OCI-LY3 (cell line): Measurements from ENCODE around the gene MRPL42.

ENCODE experiments used
- EZH2phosphoT487 ChIP-seq: fragments of 200-600 bp; shearing (Covaris generic); IDR thresholded peaks from 2 replicates; pipeline ENCODE4 v1.6.1; 2018; ENCODE audit warnings: antibody characterized with exemption, mixed run types, low read depth
- TF ChIP-seq, protein P1 (sequence below): fragments of 200-600, 300-600 bp; sonication (generic); IDR thresholded peaks from 2 replicates; pipeline ENCODE4 v1.5.1; 2014; ENCODE audit warnings: antibody characterized with exemption, low read length, low read depth

DNA sequence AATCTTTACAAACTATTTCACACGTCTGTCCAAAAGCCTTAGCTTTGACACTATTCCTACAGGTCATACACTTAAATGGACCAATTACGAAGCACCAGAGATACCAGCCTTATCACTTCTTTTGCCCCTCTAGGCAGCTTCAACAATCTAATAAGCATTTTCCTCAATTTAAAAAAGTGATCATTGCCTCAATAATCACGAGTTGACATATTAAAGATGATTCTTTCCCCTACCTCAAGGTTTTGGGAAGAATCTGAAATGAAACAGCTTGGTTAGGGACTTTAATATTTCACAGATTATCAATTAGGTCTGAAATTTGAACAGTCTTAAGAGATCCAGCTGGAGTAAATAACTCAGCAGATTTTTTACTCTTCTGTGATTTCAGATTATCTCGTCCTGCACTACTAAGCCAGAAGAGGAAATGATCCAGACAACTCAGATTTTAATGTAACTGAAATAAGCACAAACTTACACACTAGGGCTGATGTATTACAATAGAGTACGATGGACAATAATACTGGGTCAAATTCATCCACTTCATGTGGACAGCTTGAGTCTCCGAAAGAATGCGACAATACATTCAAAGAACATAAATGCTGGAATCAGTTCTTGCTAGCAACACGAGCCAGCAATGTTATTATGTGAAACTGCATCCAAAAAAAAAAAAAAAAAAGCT lies 41.4 kb upstream of the MRPL42 start:
- TF ChIP-seq, protein P1, sequence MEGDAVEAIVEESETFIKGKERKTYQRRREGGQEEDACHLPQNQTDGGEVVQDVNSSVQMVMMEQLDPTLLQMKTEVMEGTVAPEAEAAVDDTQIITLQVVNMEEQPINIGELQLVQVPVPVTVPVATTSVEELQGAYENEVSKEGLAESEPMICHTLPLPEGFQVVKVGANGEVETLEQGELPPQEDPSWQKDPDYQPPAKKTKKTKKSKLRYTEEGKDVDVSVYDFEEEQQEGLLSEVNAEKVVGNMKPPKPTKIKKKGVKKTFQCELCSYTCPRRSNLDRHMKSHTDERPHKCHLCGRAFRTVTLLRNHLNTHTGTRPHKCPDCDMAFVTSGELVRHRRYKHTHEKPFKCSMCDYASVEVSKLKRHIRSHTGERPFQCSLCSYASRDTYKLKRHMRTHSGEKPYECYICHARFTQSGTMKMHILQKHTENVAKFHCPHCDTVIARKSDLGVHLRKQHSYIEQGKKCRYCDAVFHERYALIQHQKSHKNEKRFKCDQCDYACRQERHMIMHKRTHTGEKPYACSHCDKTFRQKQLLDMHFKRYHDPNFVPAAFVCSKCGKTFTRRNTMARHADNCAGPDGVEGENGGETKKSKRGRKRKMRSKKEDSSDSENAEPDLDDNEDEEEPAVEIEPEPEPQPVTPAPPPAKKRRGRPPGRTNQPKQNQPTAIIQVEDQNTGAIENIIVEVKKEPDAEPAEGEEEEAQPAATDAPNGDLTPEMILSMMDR: no peak
- no peak for TF ChIP-seq EZH2phosphoT487
